DND-41 (cell line): ENCODE measurements around the gene NISCH.

ENCODE experiments used
- ATAC-seq: fragments of 200-7000 bp; cut with Tn5 transposase; 3 replicates; pipeline ENCODE4 v1.9.1; 2021; ENCODE audit warnings: low read depth; ENCODE audit not compliant: insufficient read depth
- DNase-seq: peaks from one replicate; pipeline ENCODE4 v3.0.0-alpha.2; 2020
- H2AFZ ChIP-seq: 2 replicates; pipeline ENCODE4 v1.6.0; 2012; ENCODE audit warnings: low read depth, low read length
- H3K27ac ChIP-seq: 2 replicates; pipeline ENCODE4 v1.5.1; 2012; ENCODE audit warnings: low read length, inconsistent platforms
- H3K27me3 ChIP-seq: fragments of 200-600 bp; sonication (generic); 2 replicates; pipeline ENCODE4 v1.6.0; 2012; ENCODE audit warnings: low read length, mild to moderate bottlenecking, inconsistent platforms; ENCODE audit not compliant: insufficient read depth, poor library complexity
- H3K36me3 ChIP-seq: 2 replicates; pipeline ENCODE4 v1.5.1; 2012; ENCODE audit warnings: low read length, inconsistent platforms; ENCODE audit not compliant: insufficient read depth
- H3K4me1 ChIP-seq: 2 replicates; pipeline ENCODE4 v1.5.1; 2012; ENCODE audit warnings: mild to moderate bottlenecking, low read length; ENCODE audit not compliant: insufficient read depth
- H3K4me2 ChIP-seq: 2 replicates; pipeline ENCODE4 v1.6.0; 2012; ENCODE audit warnings: mild to moderate bottlenecking, moderate library complexity, low read length, inconsistent platforms; ENCODE audit not compliant: insufficient read depth
- H3K4me3 ChIP-seq, 2 experiments: fragments of 200-600 bp in 1 of 2; shearing (Covaris generic) in 1 of 2; 2 replicates each; pipeline ENCODE4 v1.5.1; 2012 to 2016; ENCODE audit warnings: inconsistent platforms in 2 of 2, low read length in 2 of 2, mild to moderate bottlenecking in 2 of 2, low read depth in 1 of 2, moderate library complexity in 1 of 2
- H3K79me2 ChIP-seq: 2 replicates; pipeline ENCODE4 v1.6.0; 2012; ENCODE audit warnings: low read length, inconsistent platforms; ENCODE audit not compliant: insufficient read depth
- H3K9ac ChIP-seq: 2 replicates; pipeline ENCODE4 v1.6.0; 2012; ENCODE audit warnings: low read depth, mild to moderate bottlenecking, inconsistent platforms, low read length, moderate library complexity
- H3K9me3 ChIP-seq: 2 replicates; pipeline ENCODE4 v1.5.1; 2012; ENCODE audit warnings: low read length, moderate library complexity, mild to moderate bottlenecking, inconsistent platforms; ENCODE audit not compliant: insufficient read depth, severe bottlenecking
- H4K20me1 ChIP-seq: 2 replicates; pipeline ENCODE4 v1.6.0; 2012; ENCODE audit warnings: low read length; ENCODE audit not compliant: insufficient read depth
- EZH2 ChIP-seq: IDR thresholded peaks from 3 replicates; pipeline ENCODE4 v1.6.1; 2012; ENCODE audit warnings: borderline replicate concordance, low read depth, mild to moderate bottlenecking, moderate library complexity, low read length, inconsistent platforms; ENCODE audit not compliant: severe bottlenecking
- TF ChIP-seq, protein P1 (sequence below): IDR thresholded peaks from 2 replicates; pipeline ENCODE4 v1.5.1; 2012; ENCODE audit warnings: borderline replicate concordance, low read length, moderate library complexity, mild to moderate bottlenecking; ENCODE audit not compliant: poor library complexity, severe bottlenecking; ENCODE audit errors: extremely low read depth

NISCH gene

GRCh38 chr3:52502001-52502400 lies 46.6 kb downstream of the NISCH start:
- Histone ChIP-seq H4K20me1 (no peaks in the 10 kb centered on the region), H3K9ac (no peak overlapping the region), H3K4me2 (no peak overlapping the region), H3K27me3 (no peaks in the 10 kb centered on the region), H3K4me1 (no peaks in the 10 kb centered on the region), H2AFZ (no peak overlapping the region), H3K9me3 (no peaks in the 10 kb centered on the region), H3K27ac (no peak overlapping the region), H3K36me3 (no peaks in the 10 kb centered on the region), H3K79me2 (no peaks in the 10 kb centered on the region), H3K4me3 (no peak overlapping the region)
- DNase-seq (no peak), ATAC-seq (no peak)
- TF ChIP-seq EZH2 = no peak
- TF ChIP-seq, protein P1, sequence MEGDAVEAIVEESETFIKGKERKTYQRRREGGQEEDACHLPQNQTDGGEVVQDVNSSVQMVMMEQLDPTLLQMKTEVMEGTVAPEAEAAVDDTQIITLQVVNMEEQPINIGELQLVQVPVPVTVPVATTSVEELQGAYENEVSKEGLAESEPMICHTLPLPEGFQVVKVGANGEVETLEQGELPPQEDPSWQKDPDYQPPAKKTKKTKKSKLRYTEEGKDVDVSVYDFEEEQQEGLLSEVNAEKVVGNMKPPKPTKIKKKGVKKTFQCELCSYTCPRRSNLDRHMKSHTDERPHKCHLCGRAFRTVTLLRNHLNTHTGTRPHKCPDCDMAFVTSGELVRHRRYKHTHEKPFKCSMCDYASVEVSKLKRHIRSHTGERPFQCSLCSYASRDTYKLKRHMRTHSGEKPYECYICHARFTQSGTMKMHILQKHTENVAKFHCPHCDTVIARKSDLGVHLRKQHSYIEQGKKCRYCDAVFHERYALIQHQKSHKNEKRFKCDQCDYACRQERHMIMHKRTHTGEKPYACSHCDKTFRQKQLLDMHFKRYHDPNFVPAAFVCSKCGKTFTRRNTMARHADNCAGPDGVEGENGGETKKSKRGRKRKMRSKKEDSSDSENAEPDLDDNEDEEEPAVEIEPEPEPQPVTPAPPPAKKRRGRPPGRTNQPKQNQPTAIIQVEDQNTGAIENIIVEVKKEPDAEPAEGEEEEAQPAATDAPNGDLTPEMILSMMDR = no peak

DNA sequence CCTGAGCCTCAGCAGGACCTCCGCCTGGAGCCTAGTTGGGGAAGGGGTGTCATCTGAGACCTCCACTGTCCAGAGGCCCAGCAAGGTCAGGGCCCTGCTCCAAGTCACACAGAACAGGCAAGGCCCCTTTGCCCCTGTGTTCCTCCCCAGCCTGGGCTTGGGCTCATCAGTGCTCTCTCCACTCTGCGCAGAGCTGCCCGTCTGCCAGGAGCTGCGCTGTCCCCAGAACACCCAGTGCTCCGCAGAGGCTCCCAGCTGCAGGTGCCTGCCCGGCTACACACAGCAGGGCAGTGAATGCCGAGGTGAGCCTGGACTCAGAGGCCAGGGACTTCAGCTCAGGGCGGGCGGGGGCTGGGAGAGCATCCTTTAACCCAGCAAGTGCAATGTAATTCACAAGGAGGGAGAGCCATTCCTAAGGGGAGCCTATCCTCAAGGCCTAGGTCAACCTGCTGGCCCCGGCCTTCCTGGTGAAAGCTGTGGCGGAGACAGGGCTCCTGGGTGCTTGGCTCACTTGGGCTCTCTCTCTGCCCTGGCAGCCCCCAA lies 47.5 kb downstream of the NISCH start:
- Histone ChIP-seq H3K9ac (no peak overlapping the region), H2AFZ (no peak overlapping the region), H3K4me2 (no peak overlapping the region), H3K27ac (no peak overlapping the region), H3K36me3 (no peaks in the 10 kb centered on the region), H3K4me1 (no peaks in the 10 kb centered on the region), H3K9me3 (no peaks in the 10 kb centered on the region), H3K79me2 (no peaks in the 10 kb centered on the region), H3K4me3 (no peak overlapping the region), H3K27me3 (no peaks in the 10 kb centered on the region), H4K20me1 (no peaks in the 10 kb centered on the region)
- TF ChIP-seq, protein P1 = no peak
- TF ChIP-seq EZH2 = no peak
- ATAC-seq (no peak; the same call in 2 of the 3 replicates), DNase-seq (no peak)

GRCh38 chr3:52503788-52504424 lies 48.5 kb downstream of the NISCH start:
- no peak overlapping the region for H3K4me2 ChIP-seq
- no peak for TF ChIP-seq EZH2
- TF ChIP-seq, protein P1 = no peak
- no peak overlapping the region for H3K4me3 ChIP-seq
- no peaks in the 10 kb centered on the region for H3K79me2 ChIP-seq
- ATAC-seq (no peak), DNase-seq (no peak)
- no peaks in the 10 kb centered on the region for H3K9me3 ChIP-seq
- H4K20me1 ChIP-seq = no peaks in the 10 kb centered on the region
- no peak overlapping the region for H3K27ac ChIP-seq
- H2AFZ ChIP-seq = no peak overlapping the region
- H3K4me1 ChIP-seq = no peaks in the 10 kb centered on the region
- no peaks in the 10 kb centered on the region for H3K27me3 ChIP-seq
- H3K36me3 ChIP-seq = no peaks in the 10 kb centered on the region
- no peak overlapping the region for H3K9ac ChIP-seq
